Left renal cortex interstitium (tissue), 4 donors: ENCODE data around the gene MED1. TPM values are rescaled to one million over a fixed set of nuclear protein-coding genes. Genes with fewer than 3 reads are reported as not detected.
"Not testable (repeated sequence)": the region's sequence is repeated elsewhere in the genome, so short reads cannot be mapped to it uniquely, and the experiment has no call there.

Source experiments
- DNase-seq, 4 donors: peaks; one replicate each; pipeline ENCODE4 v3.0.0-alpha.2; 2013; ENCODE audit warnings: low read depth in 4 of 4, low spot score in 2 of 4, missing footprints in 1 of 4
- polyA plus RNA-seq, 4 donors: library from polyadenylated mRNA; unstranded; fragments of 120-200 nt; gene quantifications; one replicate each; pipeline ENCODE4 v1.2.1, GENCODE V29; 2013; ENCODE audit not compliant: insufficient read length in 4 of 4

Gene MED1
- polyA plus RNA-seq = 10 to 100 TPM; 47.0 to 54.9 (median 51.7) TPM

- DNase-seq = peak; percentile 93 to 99 (median 94)
Measured at GRCh38 chr17:39450847-39451581, at the start of gene MED1. Gene MED1, minus strand, starts transcription at chr17:39451263. Its CDS starts 201 bp downstream, at chr17:39451062.

GRCh38 chr17:39496921-39497320, 45.9 kb upstream of the MED1 start:
- DNase-seq = not testable (repeated sequence)

GRCh38 chr17:39487946-39488345, 36.9 kb upstream of the MED1 start:
- DNase-seq = no peak

GRCh38 chr17:39487490-39487889, 36.4 kb upstream of the MED1 start:
- not testable (repeated sequence) for DNase-seq

- no peak for DNase-seq
Measured at GRCh38 chr17:39486242-39486641, 35.2 kb upstream of the MED1 start.

- no peak for DNase-seq
Measured at GRCh38 chr17:39485555-39485954, 34.5 kb upstream of the MED1 start.

GRCh38 chr17:39484178-39484577, 33.1 kb upstream of the MED1 start:
- no peak for DNase-seq

- DNase-seq = no peak
Measured at GRCh38 chr17:39483506-39483905, 32.4 kb upstream of the MED1 start.

GRCh38 chr17:39479631-39480030, 28.6 kb upstream of the MED1 start:
- not testable (repeated sequence) for DNase-seq

GRCh38 chr17:39473310-39473709, 22.2 kb upstream of the MED1 start:
- DNase-seq = no peak

- not testable (repeated sequence) for DNase-seq
Measured at GRCh38 chr17:39468610-39469009, 17.5 kb upstream of the MED1 start.

- DNase-seq = not testable (repeated sequence)
Measured at GRCh38 chr17:39464639-39465181, 13.6 kb upstream of the MED1 start.

- DNase-seq = peak in 1 of 4 donors; percentile 1
Measured at GRCh38 chr17:39462631-39463375, 11.7 kb upstream of the MED1 start.

GRCh38 chr17:39461926-39462569, 11.0 kb upstream of the MED1 start:
- DNase-seq = peak in 1 of 4 donors; percentile 17

- peak; percentile 99 to 100 (median 100) for DNase-seq
Measured at GRCh38 chr17:39461113-39461925, 10.3 kb upstream of the MED1 start, which contains the start of gene CDK12. Gene CDK12, plus strand, starts transcription at chr17:39461486. Its CDS starts 586 bp downstream, at chr17:39462072.

- no peak for DNase-seq
Measured at GRCh38 chr17:39455919-39456318, 4.9 kb upstream of the MED1 start.

- no peak for DNase-seq
Measured at GRCh38 chr17:39450051-39450450, 1.0 kb downstream of the MED1 start.

- DNase-seq = no peak
Measured at GRCh38 chr17:39447561-39447960, 3.5 kb downstream of the MED1 start.

- no peak for DNase-seq
Measured at GRCh38 chr17:39443326-39443725, 7.7 kb downstream of the MED1 start.

- DNase-seq = not testable (repeated sequence)
Measured at GRCh38 chr17:39439868-39440267, 11.2 kb downstream of the MED1 start.
